Uterus (tissue), 2 donors: ENCODE data around the gene OMG.

Experiments
- CTCF ChIP-seq, 4 experiments: fragments of 200-600 bp in 2 of 4; fragments of 450-650 bp in 2 of 4; sonication (generic) in 2 of 4; IDR thresholded peaks; one replicate each; pipeline ENCODE4 v1.5.1; 2016 to 2019; ENCODE audit warnings: antibody characterized with exemption in 4 of 4, mild to moderate bottlenecking in 2 of 4, moderate library complexity in 1 of 4
- POLR2A ChIP-seq, 2 donors: fragments of 450-650 bp; IDR thresholded peaks; one replicate each; pipeline ENCODE4 v1.6.1; 2016; ENCODE audit warnings: antibody characterized with exemption in 2 of 2, mild to moderate bottlenecking in 1 of 2, moderate library complexity in 1 of 2

GRCh38 chr17:31293581-31293980 lies 3.5 kb downstream of the OMG start:
- TF ChIP-seq POLR2A (IDR thresholded peaks at IDR 0.05) (no peak), CTCF (IDR thresholded peaks at IDR 0.05) (no peak)
